GM23338 (cell line): Measurements from ENCODE around the gene MARF1. TPM values are rescaled to one million over a fixed set of nuclear protein-coding genes. Genes with fewer than 3 reads are reported as not detected.

ENCODE experiments used
- ATAC-seq: fragments of 200-7000 bp; cut with Tn5 transposase; 3 replicates; pipeline ENCODE4 v1.9.1; 2020
- DNase-seq: peaks from one replicate; pipeline ENCODE4 v3.0.0-alpha.2; 2015; ENCODE audit warnings: low spot score
- H2AFZ ChIP-seq: fragments of 200-600 bp; sonication (generic); 2 replicates; pipeline ENCODE4 v1.8.0; 2016; ENCODE audit warnings: antibody characterized with exemption, mild to moderate bottlenecking, moderate library complexity
- H3F3A ChIP-seq: fragments of 200-600 bp; sonication (generic); replicated peaks from 2 replicates; pipeline ENCODE4 v1.8.0; 2017; ENCODE audit warnings: antibody characterized with exemption, mixed run types, low read depth
- H3K27ac ChIP-seq: fragments of 200-600 bp; sonication (generic); 2 replicates; pipeline ENCODE4 v1.6.1; 2016; ENCODE audit warnings: low read depth
- H3K27me3 ChIP-seq: fragments of 200-600 bp; sonication (generic); 2 replicates; pipeline ENCODE4 v1.8.0; 2016; ENCODE audit warnings: mild to moderate bottlenecking, mixed run types, moderate library complexity; ENCODE audit not compliant: insufficient read depth
- H3K36me3 ChIP-seq: fragments of 200-600 bp; sonication (generic); 2 replicates; pipeline ENCODE4 v1.8.0; 2016; ENCODE audit warnings: mild to moderate bottlenecking; ENCODE audit not compliant: insufficient read depth
- H3K4me1 ChIP-seq: fragments of 200-600 bp; sonication (generic); 2 replicates; pipeline ENCODE4 v1.8.0; 2016; ENCODE audit warnings: mild to moderate bottlenecking, moderate library complexity; ENCODE audit not compliant: insufficient read depth
- H3K4me2 ChIP-seq: fragments of 200-600 bp; sonication (generic); 2 replicates; pipeline ENCODE4 v1.7.1; 2017; ENCODE audit warnings: mixed run types
- H3K4me3 ChIP-seq: fragments of 200-600 bp; sonication (generic); 2 replicates; pipeline ENCODE4 v1.6.1; 2016; ENCODE audit warnings: mixed run types
- H3K79me2 ChIP-seq: fragments of 200-600 bp; sonication (generic); replicated peaks from 2 replicates; pipeline ENCODE4 v1.8.0; 2017; ENCODE audit warnings: mild to moderate bottlenecking; ENCODE audit not compliant: insufficient read depth
- H3K9me2 ChIP-seq: fragments of 200-600 bp; sonication (generic); 2 replicates; pipeline ENCODE4 v1.8.0; 2017; ENCODE audit not compliant: insufficient read depth
- H4K20me1 ChIP-seq: fragments of 200-600 bp; sonication (generic); replicated peaks from 2 replicates; pipeline ENCODE4 v1.8.0; 2017; ENCODE audit warnings: mild to moderate bottlenecking; ENCODE audit not compliant: insufficient read depth
- H3K27ac Mint-ChIP-seq: 2 replicates; pipeline ENCODE4 v1.8.0; 2020; ENCODE audit warnings: inconsistent platforms, mild to moderate bottlenecking, moderate library complexity, mixed read lengths
- H3K27me3 Mint-ChIP-seq: 3 replicates; pipeline ENCODE4 v1.8.0; 2022; ENCODE audit warnings: low read depth, mild to moderate bottlenecking, moderate library complexity, mixed read lengths, inconsistent platforms; ENCODE audit not compliant: insufficient read depth, poor library complexity
- H3K36me3 Mint-ChIP-seq: 3 replicates; pipeline ENCODE4 v1.8.0; 2021; ENCODE audit warnings: low read depth, mild to moderate bottlenecking, inconsistent platforms, moderate library complexity, mixed read lengths
- H3K4me1 Mint-ChIP-seq: 3 replicates; pipeline ENCODE4 v1.8.0; 2020; ENCODE audit warnings: mild to moderate bottlenecking, inconsistent platforms, mixed read lengths
- H3K4me3 Mint-ChIP-seq: 3 replicates; pipeline ENCODE4 v1.8.0; 2021; ENCODE audit warnings: moderate library complexity, mild to moderate bottlenecking, inconsistent platforms, mixed read lengths
- H3K9me3 Mint-ChIP-seq: 3 replicates; pipeline ENCODE4 v1.8.0; 2020; ENCODE audit warnings: moderate library complexity, mild to moderate bottlenecking, inconsistent platforms, mixed read lengths
- CREB1 ChIP-seq: fragments of 250-450 bp; sonication (Bioruptor Pico); IDR thresholded peaks from 2 replicates; pipeline ENCODE4 v1.5.0; 2020; ENCODE audit warnings: low read depth, mild to moderate bottlenecking, moderate library complexity
- EZH2 ChIP-seq: fragments of 200-600 bp; sonication (generic); IDR thresholded peaks from one replicate; pipeline ENCODE4 v1.8.0; 2017; ENCODE audit warnings: antibody characterized with exemption, mild to moderate bottlenecking, low read depth; ENCODE audit not compliant: unreplicated experiment
- EZH2phosphoT487 ChIP-seq: fragments of 200-600 bp; sonication (generic); IDR thresholded peaks from one replicate; pipeline ENCODE4 v1.8.1; 2018; ENCODE audit warnings: antibody characterized with exemption; ENCODE audit not compliant: unreplicated experiment
- JUNB ChIP-seq: IDR thresholded peaks from one replicate; pipeline ENCODE4 v1.6.1; 2016; ENCODE audit warnings: antibody characterized with exemption; ENCODE audit not compliant: unreplicated experiment
- NANOG ChIP-seq: IDR thresholded peaks from 2 replicates; pipeline ENCODE4 v1.6.1; 2016; ENCODE audit warnings: antibody characterized with exemption, borderline replicate concordance
- POLR2AphosphoS5 ChIP-seq: IDR thresholded peaks from 2 replicates; pipeline ENCODE4 v1.6.1; 2016; ENCODE audit warnings: antibody characterized with exemption, low read depth
- STAT1 ChIP-seq: IDR thresholded peaks from one replicate; pipeline ENCODE4 v1.6.1; 2016; ENCODE audit warnings: antibody characterized with exemption; ENCODE audit not compliant: unreplicated experiment
- ZNF114 ChIP-seq: fragments of 250-450 bp; sonication (Bioruptor Pico); IDR thresholded peaks from 2 replicates; pipeline ENCODE4 v1.5.0; 2020; ENCODE audit warnings: mild to moderate bottlenecking, moderate library complexity
- ZNF331 ChIP-seq: fragments of 250-450 bp; sonication (Bioruptor Pico); IDR thresholded peaks from 2 replicates; pipeline ENCODE4 v1.5.0; 2020; ENCODE audit warnings: low read depth, mild to moderate bottlenecking, moderate library complexity
- polyA plus RNA-seq: library from polyadenylated mRNA; unstranded; fragments of >200 nt; fragmentation: Nextera tagmentation; extraction: Ambion mirVana; gene quantifications from 2 replicates; pipeline ENCODE4 v1.2.1, GENCODE V29; 2016
- total RNA-seq: library from RNA; depleted of rRNA; stranded (reverse); fragments of >200 nt; shearing (Covaris generic); gene quantifications from 2 replicates; pipeline ENCODE4 v1.2.3, GENCODE V29; 2014
- TF ChIP-seq, protein P1 (sequence below): IDR thresholded peaks from 2 replicates; pipeline ENCODE4 v1.6.1; 2016; ENCODE audit warnings: antibody characterized with exemption
- TF ChIP-seq, protein P2 (sequence below), 2 experiments: fragments of 200-600 bp in 1 of 2; sonication (generic) in 1 of 2; conservative IDR thresholded peaks; 2 replicates each; pipeline versions ENCODE4 v1.5.1 to v1.6.1; 2016 to 2017; ENCODE audit warnings: antibody characterized with exemption in 2 of 2, low read depth in 2 of 2, mild to moderate bottlenecking in 2 of 2, moderate library complexity in 1 of 2
- TF ChIP-seq, protein P3 (sequence below): fragments of 250-450 bp; sonication (Bioruptor Pico); IDR thresholded peaks from 2 replicates; pipeline ENCODE4 v1.5.0; 2020; ENCODE audit warnings: mild to moderate bottlenecking, moderate library complexity
- TF ChIP-seq, protein P4 (sequence below): IDR thresholded peaks from one replicate; pipeline ENCODE4 v1.6.1; 2018; ENCODE audit warnings: antibody characterized with exemption; ENCODE audit not compliant: unreplicated experiment

Gene MARF1
- total and polyA plus RNA-seq, 2 experiments from 2014 or later = 8.3 to 16.0 TPM

DNA sequence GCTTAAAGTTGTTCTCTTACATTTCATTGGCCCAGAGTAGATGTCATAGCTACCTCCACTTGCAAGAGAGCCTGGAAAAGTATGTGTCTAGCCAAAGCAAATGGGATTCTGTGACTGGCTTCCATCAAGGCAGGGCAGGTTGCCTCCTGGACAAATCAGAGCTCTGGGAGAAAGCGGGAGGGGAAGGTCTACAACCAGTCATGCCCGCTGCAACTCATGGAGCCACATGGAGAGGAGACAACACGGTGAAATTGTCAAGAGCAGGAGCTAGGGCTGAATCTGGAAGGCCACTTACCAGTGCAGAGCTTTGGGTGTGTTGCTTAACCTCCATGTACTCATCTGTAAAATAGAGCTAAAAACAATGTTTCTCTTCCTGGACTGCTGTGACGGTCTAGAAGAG is 83.8 kb downstream of the MARF1 start:
- no peak overlapping the region for H3K27ac Mint-ChIP-seq
- Histone ChIP-seq H2AFZ (no peak overlapping the region), H3K79me2 (no peaks in the 10 kb centered on the region), H3K4me1 (peaks cover 5% of the 10 kb centered on the region; the same call in 1 of the 2 replicates), H3K9me2 (no peaks in the 10 kb centered on the region), H3K4me2 (no peak overlapping the region), H4K20me1 (no peaks in the 10 kb centered on the region; the same call in 1 of the 2 replicates), H3K36me3 (no peaks in the 10 kb centered on the region), H3F3A (no peaks in the 10 kb centered on the region), H3K4me3 (no peak overlapping the region), H3K27me3 (no peaks in the 10 kb centered on the region), H3K27ac (no peak overlapping the region)
- no peak for TF ChIP-seq EZH2phosphoT487
- no peak for TF ChIP-seq ZNF331 (CRISPR knock-in tag)
- TF ChIP-seq CREB1 (CRISPR knock-in tag) = no peak
- TF ChIP-seq NANOG = no peak
- no peak for TF ChIP-seq POLR2AphosphoS5
- TF ChIP-seq ZNF114 (CRISPR knock-in tag) = no peak
- TF ChIP-seq, protein P1, sequence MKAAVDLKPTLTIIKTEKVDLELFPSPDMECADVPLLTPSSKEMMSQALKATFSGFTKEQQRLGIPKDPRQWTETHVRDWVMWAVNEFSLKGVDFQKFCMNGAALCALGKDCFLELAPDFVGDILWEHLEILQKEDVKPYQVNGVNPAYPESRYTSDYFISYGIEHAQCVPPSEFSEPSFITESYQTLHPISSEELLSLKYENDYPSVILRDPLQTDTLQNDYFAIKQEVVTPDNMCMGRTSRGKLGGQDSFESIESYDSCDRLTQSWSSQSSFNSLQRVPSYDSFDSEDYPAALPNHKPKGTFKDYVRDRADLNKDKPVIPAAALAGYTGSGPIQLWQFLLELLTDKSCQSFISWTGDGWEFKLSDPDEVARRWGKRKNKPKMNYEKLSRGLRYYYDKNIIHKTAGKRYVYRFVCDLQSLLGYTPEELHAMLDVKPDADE = no peak
- no peak for TF ChIP-seq EZH2
- TF ChIP-seq, protein P2, sequence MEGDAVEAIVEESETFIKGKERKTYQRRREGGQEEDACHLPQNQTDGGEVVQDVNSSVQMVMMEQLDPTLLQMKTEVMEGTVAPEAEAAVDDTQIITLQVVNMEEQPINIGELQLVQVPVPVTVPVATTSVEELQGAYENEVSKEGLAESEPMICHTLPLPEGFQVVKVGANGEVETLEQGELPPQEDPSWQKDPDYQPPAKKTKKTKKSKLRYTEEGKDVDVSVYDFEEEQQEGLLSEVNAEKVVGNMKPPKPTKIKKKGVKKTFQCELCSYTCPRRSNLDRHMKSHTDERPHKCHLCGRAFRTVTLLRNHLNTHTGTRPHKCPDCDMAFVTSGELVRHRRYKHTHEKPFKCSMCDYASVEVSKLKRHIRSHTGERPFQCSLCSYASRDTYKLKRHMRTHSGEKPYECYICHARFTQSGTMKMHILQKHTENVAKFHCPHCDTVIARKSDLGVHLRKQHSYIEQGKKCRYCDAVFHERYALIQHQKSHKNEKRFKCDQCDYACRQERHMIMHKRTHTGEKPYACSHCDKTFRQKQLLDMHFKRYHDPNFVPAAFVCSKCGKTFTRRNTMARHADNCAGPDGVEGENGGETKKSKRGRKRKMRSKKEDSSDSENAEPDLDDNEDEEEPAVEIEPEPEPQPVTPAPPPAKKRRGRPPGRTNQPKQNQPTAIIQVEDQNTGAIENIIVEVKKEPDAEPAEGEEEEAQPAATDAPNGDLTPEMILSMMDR (conservative IDR thresholded peaks at IDR 0.05; ENCODE audit: low read depth in 2 of 2) = no peak
- TF ChIP-seq JUNB = no peak
- TF ChIP-seq STAT1 = no peak
- TF ChIP-seq, protein P3, sequence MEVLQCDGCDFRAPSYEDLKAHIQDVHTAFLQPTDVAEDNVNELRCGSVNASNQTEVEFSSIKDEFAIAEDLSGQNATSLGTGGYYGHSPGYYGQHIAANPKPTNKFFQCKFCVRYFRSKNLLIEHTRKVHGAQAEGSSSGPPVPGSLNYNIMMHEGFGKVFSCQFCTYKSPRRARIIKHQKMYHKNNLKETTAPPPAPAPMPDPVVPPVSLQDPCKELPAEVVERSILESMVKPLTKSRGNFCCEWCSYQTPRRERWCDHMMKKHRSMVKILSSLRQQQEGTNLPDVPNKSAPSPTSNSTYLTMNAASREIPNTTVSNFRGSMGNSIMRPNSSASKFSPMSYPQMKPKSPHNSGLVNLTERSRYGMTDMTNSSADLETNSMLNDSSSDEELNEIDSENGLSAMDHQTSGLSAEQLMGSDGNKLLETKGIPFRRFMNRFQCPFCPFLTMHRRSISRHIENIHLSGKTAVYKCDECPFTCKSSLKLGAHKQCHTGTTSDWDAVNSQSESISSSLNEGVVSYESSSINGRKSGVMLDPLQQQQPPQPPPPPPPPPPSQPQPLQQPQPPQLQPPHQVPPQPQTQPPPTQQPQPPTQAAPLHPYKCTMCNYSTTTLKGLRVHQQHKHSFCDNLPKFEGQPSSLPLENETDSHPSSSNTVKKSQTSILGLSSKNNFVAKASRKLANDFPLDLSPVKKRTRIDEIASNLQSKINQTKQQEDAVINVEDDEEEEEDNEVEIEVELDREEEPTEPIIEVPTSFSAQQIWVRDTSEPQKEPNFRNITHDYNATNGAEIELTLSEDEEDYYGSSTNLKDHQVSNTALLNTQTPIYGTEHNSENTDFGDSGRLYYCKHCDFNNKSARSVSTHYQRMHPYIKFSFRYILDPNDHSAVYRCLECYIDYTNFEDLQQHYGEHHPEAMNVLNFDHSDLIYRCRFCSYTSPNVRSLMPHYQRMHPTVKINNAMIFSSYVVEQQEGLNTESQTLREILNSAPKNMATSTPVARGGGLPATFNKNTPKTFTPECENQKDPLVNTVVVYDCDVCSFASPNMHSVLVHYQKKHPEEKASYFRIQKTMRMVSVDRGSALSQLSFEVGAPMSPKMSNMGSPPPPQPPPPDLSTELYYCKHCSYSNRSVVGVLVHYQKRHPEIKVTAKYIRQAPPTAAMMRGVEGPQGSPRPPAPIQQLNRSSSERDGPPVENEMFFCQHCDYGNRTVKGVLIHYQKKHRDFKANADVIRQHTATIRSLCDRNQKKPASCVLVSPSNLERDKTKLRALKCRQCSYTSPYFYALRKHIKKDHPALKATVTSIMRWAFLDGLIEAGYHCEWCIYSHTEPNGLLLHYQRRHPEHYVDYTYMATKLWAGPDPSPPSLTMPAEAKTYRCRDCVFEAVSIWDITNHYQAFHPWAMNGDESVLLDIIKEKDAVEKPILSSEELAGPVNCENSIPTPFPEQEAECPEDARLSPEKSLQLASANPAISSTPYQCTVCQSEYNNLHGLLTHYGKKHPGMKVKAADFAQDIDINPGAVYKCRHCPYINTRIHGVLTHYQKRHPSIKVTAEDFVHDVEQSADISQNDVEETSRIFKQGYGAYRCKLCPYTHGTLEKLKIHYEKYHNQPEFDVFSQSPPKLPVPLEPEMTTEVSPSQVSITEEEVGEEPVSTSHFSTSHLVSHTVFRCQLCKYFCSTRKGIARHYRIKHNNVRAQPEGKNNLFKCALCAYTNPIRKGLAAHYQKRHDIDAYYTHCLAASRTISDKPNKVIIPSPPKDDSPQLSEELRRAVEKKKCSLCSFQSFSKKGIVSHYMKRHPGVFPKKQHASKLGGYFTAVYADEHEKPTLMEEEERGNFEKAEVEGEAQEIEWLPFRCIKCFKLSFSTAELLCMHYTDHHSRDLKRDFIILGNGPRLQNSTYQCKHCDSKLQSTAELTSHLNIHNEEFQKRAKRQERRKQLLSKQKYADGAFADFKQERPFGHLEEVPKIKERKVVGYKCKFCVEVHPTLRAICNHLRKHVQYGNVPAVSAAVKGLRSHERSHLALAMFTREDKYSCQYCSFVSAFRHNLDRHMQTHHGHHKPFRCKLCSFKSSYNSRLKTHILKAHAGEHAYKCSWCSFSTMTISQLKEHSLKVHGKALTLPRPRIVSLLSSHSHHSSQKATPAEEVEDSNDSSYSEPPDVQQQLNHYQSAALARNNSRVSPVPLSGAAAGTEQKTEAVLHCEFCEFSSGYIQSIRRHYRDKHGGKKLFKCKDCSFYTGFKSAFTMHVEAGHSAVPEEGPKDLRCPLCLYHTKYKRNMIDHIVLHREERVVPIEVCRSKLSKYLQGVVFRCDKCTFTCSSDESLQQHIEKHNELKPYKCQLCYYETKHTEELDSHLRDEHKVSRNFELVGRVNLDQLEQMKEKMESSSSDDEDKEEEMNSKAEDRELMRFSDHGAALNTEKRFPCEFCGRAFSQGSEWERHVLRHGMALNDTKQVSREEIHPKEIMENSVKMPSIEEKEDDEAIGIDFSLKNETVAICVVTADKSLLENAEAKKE (CRISPR knock-in tag) = no peak
- TF ChIP-seq, protein P4, sequence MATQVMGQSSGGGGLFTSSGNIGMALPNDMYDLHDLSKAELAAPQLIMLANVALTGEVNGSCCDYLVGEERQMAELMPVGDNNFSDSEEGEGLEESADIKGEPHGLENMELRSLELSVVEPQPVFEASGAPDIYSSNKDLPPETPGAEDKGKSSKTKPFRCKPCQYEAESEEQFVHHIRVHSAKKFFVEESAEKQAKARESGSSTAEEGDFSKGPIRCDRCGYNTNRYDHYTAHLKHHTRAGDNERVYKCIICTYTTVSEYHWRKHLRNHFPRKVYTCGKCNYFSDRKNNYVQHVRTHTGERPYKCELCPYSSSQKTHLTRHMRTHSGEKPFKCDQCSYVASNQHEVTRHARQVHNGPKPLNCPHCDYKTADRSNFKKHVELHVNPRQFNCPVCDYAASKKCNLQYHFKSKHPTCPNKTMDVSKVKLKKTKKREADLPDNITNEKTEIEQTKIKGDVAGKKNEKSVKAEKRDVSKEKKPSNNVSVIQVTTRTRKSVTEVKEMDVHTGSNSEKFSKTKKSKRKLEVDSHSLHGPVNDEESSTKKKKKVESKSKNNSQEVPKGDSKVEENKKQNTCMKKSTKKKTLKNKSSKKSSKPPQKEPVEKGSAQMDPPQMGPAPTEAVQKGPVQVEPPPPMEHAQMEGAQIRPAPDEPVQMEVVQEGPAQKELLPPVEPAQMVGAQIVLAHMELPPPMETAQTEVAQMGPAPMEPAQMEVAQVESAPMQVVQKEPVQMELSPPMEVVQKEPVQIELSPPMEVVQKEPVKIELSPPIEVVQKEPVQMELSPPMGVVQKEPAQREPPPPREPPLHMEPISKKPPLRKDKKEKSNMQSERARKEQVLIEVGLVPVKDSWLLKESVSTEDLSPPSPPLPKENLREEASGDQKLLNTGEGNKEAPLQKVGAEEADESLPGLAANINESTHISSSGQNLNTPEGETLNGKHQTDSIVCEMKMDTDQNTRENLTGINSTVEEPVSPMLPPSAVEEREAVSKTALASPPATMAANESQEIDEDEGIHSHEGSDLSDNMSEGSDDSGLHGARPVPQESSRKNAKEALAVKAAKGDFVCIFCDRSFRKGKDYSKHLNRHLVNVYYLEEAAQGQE = no peak
- H3K4me3 Mint-ChIP-seq = no peak overlapping the region
- H3K4me1 Mint-ChIP-seq = peaks cover 15% of the 10 kb centered on the region
- peaks cover 2% of the 10 kb centered on the region for H3K27me3 Mint-ChIP-seq
- ATAC-seq (no peak), DNase-seq (no peak)
- no peaks in the 10 kb centered on the region; the same call in 2 of the 3 replicates for H3K36me3 Mint-ChIP-seq
- no peaks in the 10 kb centered on the region for H3K9me3 Mint-ChIP-seq
